Liver (tissue), 3 donors: ENCODE measurements around the gene EGLN1.

Experiments used
- HNF4A ChIP-seq, 2 donors: conservative IDR thresholded peaks; 2 replicates each; pipeline ENCODE4 v1.6.1; 2016; ENCODE audit warnings: antibody characterized with exemption in 2 of 2, mild to moderate bottlenecking in 2 of 2
- TAF1 ChIP-seq: conservative IDR thresholded peaks from 2 replicates; pipeline ENCODE4 v1.6.1; 2016; ENCODE audit warnings: antibody characterized with exemption, mild to moderate bottlenecking
- YY1 ChIP-seq: IDR thresholded peaks from 2 replicates; pipeline ENCODE4 v1.6.1; 2016; ENCODE audit warnings: antibody characterized with exemption, mild to moderate bottlenecking
- TF ChIP-seq, protein P1 (sequence below): fragments of 150-350 bp; IDR thresholded peaks from 2 replicates; pipeline ENCODE4 v1.5.1; 2017; ENCODE audit warnings: improper control_type of control experiment, low read depth, low read length; ENCODE audit not compliant: missing input control
- TF ChIP-seq, protein P2 (sequence below): IDR thresholded peaks from 2 replicates; pipeline ENCODE4 v1.6.1; 2016; ENCODE audit warnings: antibody characterized with exemption
- TF ChIP-seq, protein P3 (sequence below): IDR thresholded peaks from 2 replicates; pipeline ENCODE4 v1.6.1; 2016; ENCODE audit warnings: antibody characterized with exemption
- donor health status: healthy.
- donor health status: healthy.

DNA sequence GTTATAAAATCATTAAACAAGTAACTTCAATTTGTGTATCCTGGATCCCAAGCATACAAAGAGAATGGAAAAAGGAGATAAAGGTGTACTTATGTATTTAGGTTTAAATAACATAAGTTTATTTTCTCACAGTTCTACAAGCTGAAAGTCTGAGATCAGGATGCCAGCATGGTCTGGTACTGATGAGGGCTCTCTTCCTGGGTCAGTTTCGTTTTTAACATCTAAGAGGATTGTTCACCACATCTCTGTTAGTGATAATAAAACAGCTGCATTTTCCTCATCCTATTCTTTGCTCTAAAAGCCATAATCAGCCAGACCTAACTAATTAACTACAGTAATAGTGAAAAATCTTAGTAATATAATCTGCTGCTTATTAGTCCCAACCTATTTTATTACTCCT lies 5.2 kb downstream of the EGLN1 start:
- TF ChIP-seq, protein P1, sequence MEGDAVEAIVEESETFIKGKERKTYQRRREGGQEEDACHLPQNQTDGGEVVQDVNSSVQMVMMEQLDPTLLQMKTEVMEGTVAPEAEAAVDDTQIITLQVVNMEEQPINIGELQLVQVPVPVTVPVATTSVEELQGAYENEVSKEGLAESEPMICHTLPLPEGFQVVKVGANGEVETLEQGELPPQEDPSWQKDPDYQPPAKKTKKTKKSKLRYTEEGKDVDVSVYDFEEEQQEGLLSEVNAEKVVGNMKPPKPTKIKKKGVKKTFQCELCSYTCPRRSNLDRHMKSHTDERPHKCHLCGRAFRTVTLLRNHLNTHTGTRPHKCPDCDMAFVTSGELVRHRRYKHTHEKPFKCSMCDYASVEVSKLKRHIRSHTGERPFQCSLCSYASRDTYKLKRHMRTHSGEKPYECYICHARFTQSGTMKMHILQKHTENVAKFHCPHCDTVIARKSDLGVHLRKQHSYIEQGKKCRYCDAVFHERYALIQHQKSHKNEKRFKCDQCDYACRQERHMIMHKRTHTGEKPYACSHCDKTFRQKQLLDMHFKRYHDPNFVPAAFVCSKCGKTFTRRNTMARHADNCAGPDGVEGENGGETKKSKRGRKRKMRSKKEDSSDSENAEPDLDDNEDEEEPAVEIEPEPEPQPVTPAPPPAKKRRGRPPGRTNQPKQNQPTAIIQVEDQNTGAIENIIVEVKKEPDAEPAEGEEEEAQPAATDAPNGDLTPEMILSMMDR: no peak
- TF ChIP-seq TAF1 (no peak), YY1 (no peak), HNF4A (conservative IDR thresholded peaks at IDR 0.05) (no peak)
- TF ChIP-seq, protein P2, sequence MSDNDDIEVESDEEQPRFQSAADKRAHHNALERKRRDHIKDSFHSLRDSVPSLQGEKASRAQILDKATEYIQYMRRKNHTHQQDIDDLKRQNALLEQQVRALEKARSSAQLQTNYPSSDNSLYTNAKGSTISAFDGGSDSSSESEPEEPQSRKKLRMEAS: no peak
- TF ChIP-seq, protein P3, sequence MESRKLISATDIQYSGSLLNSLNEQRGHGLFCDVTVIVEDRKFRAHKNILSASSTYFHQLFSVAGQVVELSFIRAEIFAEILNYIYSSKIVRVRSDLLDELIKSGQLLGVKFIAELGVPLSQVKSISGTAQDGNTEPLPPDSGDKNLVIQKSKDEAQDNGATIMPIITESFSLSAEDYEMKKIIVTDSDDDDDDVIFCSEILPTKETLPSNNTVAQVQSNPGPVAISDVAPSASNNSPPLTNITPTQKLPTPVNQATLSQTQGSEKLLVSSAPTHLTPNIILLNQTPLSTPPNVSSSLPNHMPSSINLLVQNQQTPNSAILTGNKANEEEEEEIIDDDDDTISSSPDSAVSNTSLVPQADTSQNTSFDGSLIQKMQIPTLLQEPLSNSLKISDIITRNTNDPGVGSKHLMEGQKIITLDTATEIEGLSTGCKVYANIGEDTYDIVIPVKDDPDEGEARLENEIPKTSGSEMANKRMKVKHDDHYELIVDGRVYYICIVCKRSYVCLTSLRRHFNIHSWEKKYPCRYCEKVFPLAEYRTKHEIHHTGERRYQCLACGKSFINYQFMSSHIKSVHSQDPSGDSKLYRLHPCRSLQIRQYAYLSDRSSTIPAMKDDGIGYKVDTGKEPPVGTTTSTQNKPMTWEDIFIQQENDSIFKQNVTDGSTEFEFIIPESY: no peak
